Measurements from ENCODE around the gene ATG2A.

Gene ATG2A

DNA sequence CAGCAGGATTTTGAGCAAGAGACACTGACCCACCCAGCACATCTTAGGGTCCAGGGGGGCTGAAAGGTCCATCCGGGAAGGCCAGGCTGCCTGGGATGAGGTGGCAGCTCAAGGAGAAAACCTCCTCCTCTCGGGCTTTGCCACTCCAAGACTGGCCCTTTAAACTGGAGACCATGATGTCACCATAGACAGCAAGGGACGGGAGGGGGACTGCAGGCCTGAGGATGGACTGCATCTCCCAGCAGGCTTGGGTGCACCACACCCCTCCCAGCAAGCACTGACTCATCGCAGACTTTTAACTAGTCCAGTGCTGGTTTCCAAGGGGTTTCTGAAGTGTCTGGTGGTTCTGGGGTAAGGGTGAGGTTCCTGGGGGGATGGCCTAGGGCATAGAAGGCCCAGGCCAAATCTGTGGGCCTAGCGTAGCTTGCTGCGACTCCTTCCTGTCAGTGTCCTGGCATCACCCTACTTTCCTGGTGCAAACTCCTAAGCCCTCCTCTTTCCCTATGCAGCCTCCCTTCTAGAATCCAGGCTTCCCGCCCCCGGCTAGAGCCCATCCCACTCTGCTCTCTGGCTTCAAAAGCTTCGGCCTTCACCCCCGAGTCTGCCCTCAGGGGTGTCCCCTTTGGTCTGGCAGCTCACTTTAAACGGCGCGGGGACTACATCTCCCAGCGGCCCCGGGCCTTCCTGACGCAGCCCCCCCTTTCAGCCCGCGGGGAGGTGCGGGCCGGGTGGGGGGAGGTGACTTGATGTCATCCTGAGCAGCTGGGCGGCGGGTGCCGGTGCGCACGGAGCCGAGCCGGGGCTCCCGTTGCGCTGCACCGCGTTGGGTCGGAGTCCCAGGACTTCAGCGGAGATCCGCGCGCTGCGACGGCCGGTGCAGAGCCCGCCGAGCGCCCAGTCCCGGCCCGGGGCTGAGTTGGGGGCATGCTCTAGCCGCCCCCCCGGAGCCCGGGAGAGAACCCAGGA, 7.2 kb upstream of the ATG2A start, which contains the start of gene PPP2R5B:
TSS of gene PPP2R5B (plus strand) at position 746 of the 966 bp plus-strand sequence. CDS start 1,046 bp downstream, outside the sequence.
- peak; percentile 92 for DNase-seq

DNA sequence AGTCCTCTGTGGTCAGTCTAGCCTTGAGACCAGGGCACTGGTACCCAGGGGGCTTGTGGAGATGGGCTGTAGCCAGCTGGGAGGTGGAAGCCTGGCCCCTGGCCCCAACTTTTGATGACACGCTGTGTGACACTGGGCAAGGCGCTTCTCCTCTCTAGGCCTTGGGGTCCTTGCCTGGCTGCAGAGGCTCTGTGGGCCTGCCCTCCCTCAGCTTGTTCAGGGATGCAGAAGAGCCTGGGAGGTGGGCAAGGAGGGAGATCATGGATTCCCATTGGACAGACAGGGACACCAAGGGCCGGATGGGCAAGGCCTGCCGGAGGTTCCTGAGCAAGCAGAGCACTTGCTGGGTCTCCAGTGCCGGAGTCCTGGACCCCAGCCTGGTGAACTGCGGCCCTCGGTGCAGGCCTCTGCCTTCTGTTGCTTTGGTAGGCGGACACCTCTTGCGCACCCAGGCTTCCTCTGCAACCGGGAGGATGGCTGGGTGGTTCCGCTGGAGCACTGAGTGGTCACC, 6.2 kb upstream of the ATG2A start:
- DNase-seq, result no peak

DNA sequence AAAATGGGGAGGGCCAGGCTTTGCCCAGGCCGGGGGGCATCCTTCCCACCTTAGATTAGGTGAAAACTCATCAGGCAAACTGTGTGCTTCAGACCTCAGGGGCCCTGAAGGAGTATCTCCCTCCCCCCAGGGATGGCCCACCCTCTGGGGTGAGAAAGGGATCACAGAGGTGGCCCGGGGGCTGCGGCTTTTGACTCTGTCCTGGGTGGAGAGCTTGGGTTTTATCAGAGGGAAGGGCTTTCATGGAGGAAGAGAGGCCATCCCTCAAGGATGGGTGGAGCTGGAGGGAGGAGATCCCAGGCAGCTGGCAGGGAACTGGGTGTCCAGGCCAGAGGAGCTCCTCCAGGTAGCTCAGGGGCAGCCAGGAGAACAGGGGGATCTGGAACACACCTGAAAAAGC, 4.4 kb upstream of the ATG2A start:
- DNase-seq, result no peak

DNA sequence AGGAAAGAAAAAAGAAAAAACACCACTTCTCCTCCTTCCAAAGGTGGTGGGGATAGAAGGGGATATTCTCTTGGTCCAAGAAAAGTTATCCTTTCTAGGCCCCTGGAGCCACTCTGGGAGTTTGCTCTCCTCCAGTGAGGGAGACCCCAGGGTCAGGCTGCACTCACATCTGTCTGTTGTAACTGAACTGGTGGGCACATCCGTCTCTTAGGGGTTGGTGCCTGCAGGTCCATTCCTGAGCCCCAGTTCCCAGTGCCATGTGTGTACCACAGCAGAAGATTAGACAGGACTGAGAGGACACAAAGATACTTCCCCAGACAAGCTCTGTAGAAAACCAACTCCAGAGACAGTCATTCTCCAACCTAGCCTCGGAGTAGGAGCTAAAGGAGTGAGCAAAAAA, 3.1 kb upstream of the ATG2A start:
- no peak for DNase-seq

DNA sequence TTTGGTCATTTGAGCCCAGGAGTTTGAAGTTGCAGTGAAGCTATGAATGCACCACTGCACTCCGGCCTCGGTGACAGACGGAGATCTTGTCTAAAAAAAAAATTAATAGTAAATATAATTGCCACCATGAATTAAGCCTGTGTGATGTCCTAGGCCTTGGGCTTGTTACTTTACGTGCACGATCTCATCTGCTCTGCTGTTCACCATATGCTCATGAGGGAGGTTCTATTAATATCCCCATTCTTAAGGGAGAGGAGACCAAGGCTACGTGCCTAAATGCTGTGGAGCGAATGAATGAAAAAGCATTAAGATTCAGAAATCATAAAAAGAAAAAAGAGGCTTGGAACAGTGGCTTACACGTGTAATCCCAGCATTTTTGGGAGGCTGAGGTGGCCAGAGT, 2.6 kb upstream of the ATG2A start:
- no peak for DNase-seq

DNA sequence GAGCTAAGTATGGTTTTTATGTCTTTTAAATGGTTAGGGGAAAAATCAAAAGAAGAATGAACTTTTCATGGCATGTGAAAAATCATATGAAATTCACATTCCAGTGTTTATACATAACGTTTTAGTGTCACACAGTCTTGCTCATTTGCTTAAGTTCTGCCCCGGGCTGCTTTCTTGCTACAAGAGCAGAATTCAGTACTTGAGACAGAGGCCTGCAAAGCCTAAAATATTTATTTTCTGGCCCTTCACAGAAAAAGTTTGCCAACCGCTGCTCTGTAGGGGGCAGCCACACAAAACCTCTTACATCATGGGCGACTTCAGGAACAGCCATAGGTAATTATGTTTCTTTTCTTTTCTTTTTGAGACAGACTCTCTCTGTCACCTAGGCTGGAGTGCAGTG, 1.0 kb upstream of the ATG2A start:
- DNase-seq, result no peak

DNA sequence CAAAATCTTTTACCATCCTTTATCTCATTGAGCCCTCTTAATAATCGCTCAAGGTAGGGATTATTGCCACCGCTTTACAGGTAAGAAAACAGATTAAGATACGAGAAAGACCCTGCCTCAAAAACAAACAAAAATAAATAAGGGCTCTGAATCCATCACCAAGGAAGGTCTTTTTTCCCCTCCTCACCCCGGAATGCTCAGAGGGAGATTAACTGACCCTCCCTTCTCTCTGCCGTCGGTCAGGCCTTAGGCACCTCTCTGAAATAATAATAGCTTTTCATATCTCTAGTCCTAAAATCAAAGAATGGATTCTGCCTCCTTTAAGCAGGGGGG, 620 bp upstream of the ATG2A start:
- DNase-seq, result no peak

DNA sequence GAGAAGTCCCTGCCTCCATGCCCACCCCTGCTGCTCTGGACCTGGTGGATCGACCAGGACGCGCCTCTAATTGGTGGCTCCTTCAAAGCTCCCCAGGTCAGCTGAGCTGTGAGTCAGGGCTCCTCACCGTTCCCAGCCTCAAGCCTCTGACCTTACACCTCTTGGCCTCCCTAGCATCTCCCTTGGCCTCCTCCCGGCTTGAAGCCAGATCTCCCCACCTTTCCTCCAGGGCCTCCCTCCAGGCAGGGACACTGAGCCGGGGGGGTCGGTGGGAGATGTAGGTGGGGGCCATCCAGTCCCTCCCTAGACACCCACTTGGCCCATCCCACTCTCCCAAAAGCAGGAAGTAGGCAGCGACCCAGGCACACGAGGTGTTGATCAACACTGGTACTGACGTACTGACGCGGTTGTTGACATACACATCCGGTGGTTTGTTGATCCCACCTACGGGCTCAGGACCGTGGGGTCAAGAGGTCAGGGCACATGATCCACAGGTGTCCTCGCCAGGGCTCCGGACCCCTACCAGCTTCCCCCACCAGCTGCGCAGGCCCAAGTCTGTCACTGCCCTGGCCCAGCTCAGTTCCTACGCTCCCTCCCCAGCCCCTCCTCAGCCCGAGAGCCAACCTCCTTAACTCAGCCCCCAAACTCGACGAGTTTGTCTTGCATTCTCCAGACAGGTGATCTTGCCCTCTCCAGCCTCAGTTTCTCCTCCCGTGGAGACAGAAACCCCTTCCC, 802 bp downstream of the ATG2A start:
- DNase-seq, result peak; percentile 74

DNA sequence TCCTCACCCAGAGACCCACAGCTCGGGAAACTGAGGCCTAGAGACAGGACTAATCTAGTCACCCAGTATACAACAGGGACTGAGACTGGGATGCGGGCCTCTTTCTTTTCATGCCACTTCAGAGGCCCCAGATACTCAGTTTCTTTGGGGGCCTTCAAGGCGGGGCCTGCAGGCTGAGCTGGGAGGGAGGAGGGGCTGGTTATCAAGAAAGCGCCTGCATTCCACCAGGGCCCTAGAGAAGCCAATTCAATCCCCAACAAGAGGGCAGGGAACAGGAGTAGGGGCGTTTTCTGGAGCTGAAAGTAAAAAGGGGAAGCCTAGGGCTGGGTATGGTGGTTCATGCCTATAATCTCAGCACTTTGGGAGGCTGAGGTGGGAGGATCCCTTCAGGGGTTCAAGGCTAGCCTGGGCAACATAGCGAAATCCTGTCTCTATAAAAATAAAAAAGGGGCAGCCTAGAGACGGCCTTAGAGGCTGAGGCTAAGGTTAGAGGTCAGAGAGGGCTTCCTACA, 1.6 kb downstream of the ATG2A start:
- no peak for DNase-seq

DNA sequence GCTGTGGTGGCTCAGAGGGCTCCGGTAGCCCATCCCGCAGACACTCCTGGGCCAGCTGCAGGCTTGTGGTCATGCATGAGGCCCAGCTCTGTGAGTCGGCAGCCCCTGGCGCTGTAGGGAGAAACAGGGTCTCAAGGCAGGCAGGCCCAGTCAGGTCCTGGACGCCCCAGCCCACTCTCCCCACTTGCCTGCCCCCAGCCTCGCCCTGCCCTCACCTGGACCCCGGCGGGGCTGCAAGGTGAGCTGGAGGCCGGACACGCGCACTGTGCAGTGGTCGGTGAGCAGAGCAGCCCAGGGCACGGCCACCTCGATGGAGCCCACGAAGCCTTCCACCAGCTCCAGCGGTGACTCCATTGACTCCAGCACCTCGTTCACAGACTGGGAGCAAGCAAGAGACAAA, 2.9 kb downstream of the ATG2A start:
- DNase-seq, result no peak

DNA sequence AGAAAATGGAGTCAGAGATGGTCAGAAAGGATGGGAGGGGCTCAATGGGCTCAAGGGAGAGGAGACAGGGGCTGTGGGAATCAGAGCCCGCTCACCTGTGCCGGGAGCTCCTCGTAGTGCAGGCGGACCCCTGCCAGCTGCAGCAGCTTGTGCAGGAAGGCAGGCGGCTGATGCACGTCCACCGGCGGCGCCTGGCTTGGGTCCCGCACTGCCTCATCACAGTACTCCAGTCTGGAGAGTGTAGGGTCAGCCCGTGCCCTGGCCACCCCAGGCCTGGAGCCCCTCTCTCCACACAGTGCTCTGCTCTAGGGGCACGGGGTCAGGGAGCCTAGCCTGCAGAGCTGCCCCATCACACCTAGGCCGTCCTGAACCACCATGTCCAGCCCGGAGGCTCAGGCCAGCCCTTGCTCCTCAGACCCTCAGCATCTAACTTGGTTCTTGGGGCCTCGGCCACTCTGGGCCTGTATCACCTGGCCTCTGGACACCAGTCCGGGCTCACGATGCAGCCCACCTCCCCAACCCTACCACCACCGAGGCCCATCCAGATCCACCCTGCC, 3.8 kb downstream of the ATG2A start:
- no peak for DNase-seq

DNA sequence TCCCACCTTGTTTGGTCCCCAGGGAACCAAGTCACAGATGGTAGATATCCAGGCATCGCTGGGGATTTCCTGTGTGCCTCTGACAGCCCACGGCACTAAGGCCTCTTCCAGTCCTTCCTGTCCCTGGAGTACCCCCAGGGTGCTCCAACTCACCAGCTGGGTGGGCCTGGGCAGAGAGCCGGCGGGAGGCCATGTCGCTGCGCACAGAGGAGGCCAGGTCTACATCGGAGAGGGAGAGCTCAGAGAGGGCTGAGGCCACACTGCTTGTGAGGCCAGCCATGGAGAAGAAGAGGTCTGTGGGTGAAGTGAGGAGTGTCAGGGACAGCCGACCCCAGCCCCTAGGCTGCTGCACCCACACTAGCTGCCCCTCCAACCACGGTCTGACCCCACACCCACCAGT, 5.3 kb downstream of the ATG2A start:
- no peak for DNase-seq

DNA sequence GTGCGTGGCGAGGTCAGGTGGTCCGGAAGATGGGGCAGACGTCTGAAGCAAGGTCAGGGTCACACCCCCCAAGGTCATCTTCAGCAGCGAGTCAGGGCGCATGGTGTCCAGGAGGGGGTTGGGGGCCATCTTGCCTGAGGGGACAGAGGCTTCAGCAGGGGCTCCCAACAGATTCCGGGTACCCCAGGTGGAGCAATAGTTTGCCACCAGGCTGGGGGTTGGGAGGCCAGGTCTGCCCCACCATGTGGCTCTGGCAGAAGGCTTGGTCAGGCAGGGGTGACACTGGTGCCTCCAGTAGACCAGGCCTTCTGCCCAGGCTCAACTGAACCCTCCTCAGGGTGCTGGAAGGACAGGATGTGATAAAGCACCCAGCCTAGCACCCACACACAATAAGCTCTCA, 5.9 kb downstream of the ATG2A start:
- no peak for DNase-seq

DNA sequence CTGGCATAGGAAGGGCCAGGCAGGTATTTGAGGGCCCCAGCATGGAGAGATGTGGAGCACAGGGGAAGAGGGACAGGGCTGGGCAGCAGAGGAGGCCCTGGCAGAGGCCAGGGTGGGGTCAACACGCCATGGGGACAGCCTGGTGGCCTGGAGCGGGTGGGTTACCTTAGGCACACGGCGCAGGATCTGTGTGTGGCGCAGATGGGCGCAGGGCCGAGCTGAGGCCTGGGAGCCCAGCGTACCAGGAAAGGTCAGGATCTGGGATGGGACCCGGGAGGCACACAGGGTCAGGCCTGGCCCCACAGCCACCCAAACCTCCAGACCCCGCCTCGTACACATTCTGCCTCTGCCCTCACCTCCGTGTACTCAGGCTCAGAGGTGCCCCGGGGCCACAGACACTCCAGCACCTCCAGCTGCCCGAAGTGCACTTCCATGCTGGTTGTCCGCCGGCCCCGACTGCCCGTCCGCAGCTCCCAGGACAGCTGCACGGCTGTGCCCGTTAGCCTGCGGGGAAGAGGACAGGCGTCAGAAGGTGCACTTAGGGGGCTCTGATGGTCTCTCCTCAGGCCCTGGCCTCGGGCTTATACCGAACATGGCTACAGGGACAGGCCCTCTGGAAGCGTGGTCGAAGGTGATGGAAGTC, 6.4 kb downstream of the ATG2A start:
- no peak for DNase-seq

DNA sequence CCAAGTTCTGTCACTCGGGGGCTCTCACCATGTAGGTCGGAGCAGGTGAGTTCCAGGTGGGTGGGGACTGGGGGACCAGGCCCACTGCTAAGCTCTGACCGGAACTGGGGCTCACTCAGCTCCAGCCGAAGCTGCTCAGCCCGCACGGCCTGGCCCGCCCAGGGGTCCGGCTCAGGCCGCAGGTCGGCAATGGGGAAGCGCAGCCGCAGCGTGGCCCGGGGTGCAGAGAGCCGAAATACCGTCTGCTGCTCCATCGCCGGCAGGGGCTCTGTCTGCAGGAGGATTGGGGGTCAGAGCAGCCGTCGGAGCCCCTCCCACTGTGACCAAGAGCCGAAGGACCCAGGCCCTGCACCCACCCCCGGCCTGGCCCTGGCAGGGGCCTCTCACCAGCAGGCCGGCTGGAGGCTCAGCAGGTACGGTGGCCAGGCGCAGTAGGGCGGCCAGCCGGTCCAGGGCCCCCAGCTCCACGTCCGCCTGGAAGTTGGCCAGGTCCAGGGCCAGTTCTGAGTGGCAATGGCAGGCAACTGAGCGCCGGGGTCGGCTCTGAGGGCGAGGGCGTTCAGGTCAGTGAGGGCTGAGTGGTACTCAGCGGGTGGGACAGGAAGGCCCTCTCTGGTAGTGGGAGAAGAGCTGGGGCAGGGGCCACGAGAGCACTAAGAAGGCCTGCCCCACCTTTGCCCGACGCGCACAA, 7.2 kb downstream of the ATG2A start:
- DNase-seq, result no peak

DNA sequence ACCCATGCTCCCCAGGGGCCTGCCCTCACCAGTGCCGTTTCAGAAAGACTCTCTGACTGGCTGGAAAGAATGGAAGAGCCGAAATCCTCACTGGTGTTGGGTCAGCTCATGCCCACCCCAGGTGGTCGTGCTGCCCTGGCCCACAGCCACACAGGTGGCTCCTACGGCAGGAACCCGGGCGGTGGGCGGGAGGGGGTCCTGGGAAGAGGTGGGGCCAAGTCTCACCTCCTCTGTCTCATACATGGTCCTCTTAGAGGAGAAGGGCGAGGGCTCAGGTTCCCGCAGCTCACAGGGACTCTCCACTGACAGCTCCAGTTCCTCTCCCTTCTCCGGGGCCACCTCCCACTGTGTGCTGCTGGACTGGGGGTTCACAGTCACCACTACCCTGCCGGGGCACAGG, 8.2 kb downstream of the ATG2A start:
- no peak for DNase-seq

DNA sequence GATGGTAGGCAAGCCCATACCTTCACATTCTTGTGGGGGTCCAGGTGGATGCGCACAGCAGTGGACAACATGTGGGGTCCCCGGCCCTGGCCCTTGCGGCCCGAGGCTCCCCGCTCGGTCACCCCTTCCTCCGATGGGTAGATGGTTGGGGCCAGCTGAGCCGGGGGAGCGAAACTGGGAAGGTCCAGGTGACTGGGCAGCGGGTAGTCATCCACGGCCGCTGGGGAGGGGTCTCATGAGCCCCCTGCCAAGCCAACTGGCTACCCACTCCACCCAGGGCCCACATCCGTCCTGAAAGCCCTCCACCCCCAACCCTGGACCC, 10.7 kb downstream of the ATG2A start:
- DNase-seq, result no peak

DNA sequence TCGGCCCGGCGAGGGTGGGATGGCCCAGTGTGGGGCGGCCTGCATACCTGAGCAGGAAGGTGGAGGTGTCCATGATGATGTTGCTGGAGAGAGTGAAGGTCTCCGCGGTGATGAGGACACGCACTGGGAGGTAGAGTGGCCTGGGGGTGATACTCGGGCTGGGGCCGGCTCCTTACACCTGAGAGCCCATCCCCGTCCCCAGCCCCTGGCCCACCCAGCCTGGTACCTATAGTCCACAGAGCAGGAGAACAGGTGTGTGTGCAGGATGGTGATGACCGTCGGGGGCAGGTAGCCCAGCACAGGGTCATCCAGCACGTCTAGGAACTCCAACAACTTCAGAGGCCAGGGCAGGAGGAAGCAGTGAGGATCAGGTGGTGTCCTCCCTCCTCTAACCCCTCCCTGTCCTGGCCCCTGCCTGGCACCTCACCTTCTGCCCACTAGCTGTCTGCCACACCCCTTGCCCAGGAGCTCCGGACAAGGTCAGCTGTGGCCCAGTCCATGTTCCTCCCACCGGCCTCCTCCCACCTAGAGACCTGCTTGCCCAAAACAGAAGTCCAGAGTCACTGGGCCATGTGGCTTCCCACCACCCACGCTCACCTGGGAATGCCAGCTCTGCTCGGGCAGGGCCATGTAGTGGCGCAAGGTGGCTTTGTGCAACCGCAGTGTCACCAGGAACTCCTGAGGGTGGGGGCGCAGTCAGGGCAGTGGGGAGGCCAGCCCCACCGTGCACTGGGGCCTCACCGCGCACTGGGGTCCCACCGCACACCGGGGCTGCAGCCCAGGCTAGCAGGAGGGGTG, 11.3 kb downstream of the ATG2A start:
- no peak for DNase-seq

DNA sequence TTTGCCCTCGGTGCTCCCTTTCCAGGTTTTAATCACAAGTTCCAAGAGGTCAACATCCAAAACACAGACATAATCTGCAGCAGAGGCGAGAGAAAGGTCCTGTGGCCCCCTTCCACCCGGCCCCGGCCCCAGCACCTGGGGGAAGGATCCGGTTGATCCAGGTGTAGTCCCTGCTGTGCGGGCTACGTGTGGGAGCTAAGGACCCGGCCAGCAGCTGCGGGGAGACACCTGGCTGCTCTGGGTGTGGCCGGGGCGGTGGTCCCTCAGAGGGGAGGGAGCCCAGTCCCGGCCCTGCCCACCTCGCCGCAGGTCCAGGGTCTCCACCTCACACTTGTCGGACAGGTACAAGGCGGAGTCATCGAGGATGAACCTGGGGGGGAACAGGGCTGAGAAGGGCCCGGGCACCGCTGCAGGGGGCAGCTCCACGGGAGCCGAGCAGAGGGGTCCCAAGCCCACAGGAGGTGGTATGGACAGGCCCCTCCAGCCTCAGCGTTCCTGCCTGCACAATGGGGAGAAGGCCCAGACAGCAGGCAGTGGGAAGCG, 13.6 kb downstream of the ATG2A start:
- DNase-seq, result no peak

DNA sequence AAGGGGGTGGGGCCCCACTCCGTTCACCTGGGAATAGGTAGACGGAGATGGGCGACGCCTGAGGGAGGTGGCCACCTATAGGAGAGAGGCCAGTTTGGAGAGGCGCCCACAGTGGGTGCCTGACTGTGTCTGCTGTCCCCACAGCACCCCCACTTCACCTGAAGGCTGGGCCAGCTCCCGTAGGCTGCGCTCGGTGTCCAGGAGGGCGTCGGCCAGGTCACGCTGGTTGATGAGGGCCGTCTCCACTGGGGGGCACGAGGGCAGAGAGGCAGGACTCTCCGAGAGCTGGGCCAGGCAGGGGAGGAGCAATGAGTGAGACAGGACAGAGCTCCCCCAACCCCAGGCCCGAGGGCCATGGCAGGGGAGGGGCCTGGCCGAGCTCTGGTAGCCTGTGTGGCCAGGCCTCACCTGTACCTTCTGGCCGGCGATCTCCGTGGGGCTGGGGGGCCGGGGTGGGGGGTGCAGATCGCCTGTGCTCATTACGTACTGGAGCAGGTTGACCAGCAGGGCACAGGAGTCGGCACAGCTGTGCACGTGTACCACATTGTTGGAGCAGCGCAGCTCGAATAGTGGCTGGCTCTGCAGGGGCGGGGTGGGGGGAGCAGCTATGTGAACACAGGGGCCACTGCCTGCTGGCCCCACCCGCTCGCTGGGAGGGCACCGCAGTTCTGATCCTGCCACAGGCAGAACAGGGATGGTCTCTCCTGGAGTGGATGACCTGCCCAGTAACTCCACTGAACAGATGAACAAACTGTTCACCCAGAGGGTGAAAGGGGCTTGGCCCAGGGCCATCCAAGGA, 14.7 kb downstream of the ATG2A start:
- DNase-seq, result no peak
